Activated naive CD8-positive, alpha-beta T cell treated with anti-CD3 and anti-CD28 coated beads, Interleukin-2, amount 50 U/mL, for 16 hours (primary cell): ENCODE results near the gene SLBP.

Experiments
- DNase-seq: peaks from one replicate; pipeline ENCODE4 v3.0.0-alpha.2; 2020; ENCODE audit warnings: low read depth, low spot score

Gene SLBP

GRCh38 chr4:1712216-1713002, at the start of gene SLBP:
SLBP (minus strand) TSS chr4:1712319; CDS start chr4:1712188, 131 bp downstream.
- DNase-seq: peak; percentile 99

GRCh38 chr4:1761130-1761689, 49.1 kb upstream of the SLBP start:
- DNase-seq: no peak

GRCh38 chr4:1760521-1761071, 48.5 kb upstream of the SLBP start:
- DNase-seq: no peak

DNA sequence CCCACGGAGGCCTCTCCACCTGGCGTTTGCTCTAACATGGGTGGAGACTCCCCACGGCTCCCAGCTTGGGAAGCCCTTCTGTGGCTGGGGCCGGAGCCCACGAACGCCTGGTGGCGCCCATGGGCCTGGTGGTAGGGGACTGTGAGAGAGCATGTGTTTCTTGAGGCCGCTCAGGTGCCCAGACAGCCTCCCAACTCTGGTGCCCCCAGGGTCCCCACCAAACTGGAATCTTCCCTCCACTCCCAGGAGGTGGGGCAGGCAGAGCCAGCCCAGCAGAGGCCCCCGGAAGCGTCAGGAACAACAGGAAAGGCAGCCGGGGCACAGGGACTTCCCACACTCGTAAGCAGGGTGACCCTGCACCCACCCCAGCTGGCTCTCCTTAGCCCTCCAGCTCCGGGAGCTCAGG, 47.7 kb upstream of the SLBP start:
- DNase-seq: no peak

GRCh38 chr4:1759170-1759817, 47.2 kb upstream of the SLBP start:
- no peak for DNase-seq

DNA sequence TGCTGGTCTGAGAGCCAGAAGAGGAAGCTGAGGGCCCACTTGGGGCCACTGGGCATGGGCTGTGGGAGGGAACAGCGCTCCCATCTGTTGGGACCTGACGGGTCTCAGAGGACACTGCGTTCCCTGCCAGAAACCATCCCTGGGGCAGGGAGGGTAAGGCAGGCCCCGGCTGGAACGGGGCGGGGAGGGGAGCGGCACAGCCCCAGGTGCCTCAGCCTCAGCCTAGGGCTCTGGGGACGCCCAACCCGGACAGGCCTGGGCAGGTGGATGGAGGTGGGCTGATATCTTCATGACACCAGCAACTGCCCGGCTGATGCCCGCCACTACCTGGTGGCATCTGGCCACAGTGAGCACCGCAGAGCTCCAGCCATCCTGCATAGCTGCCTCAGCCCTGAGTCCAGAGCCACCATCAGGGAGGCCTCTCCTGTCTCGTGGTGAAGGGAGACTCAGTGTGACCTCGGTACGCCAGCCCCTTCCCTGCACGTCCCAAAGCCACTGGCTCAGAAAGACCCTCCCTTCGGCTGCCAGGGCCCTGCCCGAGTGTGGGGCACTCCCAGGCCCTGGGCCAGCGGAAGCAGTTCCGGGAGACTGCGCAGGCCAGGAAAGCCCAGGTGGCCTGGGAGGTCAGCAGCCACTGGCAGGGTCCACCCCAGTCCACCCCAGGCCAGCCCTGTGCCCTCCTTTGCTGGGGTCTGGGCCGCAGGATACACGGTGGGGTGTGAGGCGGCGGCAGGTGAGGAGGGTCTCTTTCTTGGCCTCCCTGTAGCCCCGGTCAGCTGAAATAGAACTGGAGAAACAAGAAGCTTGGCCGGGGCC, 46.4 kb upstream of the SLBP start:
- DNase-seq: no peak

DNA sequence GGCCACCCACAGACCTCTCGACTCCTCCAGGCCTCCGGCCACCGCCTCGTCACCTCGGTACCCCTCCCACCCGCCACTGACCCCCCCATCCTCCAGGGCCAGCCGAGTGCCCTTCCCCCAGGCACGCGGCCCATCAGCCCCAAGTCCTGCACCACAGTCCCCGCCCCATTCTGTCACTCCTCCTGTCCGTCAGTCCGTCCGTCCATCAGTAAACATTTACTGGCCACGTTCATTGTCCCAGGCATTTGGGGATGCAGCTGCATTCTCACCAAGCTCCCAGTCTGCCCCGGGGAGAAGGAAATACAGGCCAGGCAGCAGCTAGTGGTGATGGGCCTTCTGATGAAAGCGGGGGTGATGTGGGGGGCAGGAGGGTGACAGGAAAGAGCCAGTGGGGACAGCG, 45.7 kb upstream of the SLBP start:
- DNase-seq: no peak

DNA sequence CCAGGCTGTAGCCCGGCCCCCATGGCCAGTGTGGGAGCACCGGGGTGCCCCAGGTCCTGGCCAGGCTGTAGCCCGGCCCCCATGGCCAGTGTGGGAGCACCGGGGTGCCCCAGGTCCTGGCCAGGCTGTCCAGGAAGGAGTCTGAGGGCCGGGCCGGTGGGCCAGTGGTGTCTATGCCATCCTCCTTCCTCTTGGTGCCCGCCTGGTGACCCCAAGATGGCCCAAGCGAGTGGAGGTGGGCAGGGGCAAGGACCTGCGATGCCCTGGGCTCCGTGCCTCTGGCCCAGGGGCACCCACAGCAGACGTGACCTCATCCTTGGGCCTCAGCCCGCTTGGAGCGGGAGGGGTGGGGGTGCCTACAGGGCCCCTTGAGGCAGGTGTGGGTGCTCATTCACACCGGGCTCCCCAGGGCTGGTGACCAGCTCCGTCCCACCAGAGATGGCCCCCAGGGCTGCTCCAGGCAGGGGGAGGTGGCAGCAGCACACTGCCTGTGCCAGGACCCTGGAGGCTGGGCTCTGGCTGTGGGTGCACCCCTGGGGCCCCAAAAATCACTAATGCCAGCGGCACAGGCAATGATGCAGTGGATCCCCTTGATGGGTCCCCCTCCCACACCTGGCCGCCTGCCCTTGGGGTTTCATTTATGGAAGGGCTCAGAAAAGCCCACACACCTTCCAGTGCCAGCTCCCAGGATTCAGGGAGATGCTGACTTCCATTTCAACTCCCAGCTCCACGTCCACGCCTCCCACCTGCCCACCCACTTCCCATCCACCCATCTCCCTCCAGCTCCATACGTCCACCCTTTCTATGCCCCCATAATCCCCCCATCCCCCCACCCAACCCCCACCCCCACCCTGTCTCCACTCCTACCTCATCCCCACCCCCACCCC, 45.0 kb upstream of the SLBP start:
- DNase-seq: no peak

GRCh38 chr4:1756079-1756478, 44.0 kb upstream of the SLBP start:
- no peak for DNase-seq

DNA sequence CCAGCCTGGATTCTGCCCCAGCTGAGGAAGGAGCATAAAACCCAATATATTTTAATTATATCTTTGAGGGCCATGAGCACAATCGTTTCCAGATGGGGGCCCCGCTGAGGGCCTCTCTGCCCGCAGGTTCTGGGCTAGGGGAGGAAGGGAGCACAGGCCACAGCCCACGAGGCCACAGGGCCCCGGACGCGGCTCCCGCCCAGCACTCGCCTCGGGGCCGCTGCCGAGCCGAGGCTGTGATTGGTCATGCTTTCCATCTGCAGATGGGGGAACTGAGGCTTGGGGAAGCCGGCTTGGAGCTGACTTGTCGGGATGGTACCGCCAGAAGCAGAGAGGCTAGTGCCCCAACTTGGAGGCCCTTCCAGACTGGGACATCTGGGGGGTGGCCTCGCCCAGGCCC, 43.2 kb upstream of the SLBP start:
- no peak for DNase-seq

DNA sequence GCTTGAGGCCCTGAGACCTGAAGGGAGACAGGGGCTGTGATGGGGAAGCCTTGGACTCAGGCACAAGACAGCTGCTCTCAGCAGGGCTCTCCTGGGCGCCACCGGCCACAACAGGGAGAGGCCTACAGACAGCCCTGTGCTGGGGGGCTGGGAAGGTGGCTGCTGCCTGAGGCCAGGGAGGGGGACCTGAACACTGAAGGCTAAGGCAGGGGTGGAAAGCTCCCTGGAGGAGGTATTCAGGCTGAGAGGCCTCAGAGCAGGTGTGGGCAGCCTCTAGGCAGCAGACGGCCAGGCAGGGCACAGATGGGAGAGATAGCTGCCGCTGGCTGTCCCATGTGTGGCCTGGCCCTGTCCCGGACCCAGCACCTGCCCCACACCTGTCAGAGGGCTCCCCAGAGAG, 42.2 kb upstream of the SLBP start:
- DNase-seq: no peak

- no peak for DNase-seq
These were observed 41.7 kb upstream of the SLBP start for GRCh38 chr4:1753697-1754311.

DNA sequence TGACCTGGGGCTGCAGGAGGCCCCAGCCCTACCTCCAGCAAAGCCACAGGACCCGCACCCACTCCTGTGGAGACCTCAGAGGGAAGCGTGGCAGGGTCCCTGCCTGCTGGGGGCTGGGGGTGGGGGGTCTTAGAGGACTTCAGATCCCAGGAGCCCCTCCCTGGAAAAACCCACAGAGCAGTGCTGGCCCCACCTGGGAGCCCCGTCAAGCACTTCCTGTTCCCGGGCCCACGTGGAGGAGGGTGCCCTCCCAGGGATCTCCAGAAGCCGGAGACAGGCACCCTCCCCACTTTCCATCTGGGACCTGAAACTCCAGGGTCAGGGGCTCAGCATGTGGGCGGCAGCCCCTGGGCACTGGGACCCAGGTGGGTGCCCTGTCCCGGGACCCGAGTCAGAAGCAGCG, 41.2 kb upstream of the SLBP start:
- DNase-seq: no peak

- no peak for DNase-seq
These were observed 40.3 kb upstream of the SLBP start for GRCh38 chr4:1752284-1753041.

GRCh38 chr4:1751919-1752283, 39.8 kb upstream of the SLBP start:
- DNase-seq: no peak

GRCh38 chr4:1751155-1751918, 39.2 kb upstream of the SLBP start:
- no peak for DNase-seq

DNA sequence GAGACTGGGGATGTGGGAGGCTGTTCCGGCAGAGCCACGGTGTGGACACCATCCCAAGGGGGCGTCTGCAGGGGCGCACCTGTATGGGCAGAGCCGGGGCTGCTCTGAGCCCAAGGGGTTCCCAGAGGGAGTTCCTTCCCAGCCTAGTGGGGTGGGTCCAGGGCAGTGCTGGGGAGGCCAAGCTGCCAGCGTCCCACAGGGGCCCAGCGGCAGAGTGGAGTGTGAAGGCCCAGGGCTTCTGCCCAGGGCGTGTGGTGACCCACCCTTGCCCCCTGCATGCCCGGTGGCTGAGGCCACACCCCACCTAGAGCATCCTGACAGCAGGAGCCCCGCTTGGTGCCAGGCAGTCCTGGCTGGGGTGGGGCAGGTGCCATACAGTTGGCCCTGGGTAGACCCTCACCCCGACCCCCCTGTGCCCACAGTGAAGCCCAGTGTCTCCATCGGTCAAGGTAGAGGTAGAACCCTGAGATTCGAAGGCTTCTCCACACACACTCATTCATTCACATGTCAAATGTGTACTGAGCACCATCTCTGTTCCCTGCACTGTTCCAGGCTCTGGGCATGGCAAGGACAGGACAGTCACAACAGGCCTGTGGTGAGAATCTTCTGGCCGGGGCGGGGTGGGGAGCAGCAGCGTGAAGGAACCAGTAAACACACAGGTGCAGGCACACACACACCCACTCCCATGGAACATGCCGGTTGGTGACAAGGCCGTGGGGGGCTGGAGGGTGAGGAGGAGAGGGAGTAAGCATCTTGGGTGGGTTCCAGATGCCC, 38.4 kb upstream of the SLBP start:
- DNase-seq: no peak

DNA sequence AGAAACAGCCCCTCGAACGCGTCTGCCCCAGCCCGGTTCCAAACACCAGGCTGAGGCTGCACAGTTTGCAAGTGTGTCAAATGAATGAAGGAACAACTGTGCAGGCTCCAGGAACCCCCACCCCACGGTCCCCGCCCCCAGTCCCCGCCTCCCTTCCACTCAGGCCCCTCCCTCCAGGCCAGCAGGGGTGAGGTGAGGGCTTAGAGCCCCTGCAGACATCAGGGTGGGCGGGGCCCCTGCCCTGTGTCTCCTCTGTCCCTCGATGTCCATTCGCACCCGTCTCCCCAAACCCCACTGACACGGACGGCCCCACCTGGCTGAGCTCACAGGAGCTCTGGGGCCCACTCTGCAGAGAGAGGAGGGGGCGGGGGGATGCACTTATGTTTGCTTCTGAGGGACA, 37.7 kb upstream of the SLBP start:
- no peak for DNase-seq
